Measurements from ENCODE around the gene EPYC. TPM values are rescaled to one million over a fixed set of nuclear protein-coding genes. Genes with fewer than 3 reads are reported as not detected.

Gene EPYC
- total and polyA plus RNA-seq, 2 of the 13 experiments (the other 11 are each of a cell fraction or from before 2014, with no cell fraction given), result not detected

- no peak for TF ChIP-seq ZNF451 (CRISPR knock-in tag; IDR thresholded peaks at IDR 0.05)
- TF ChIP-seq JARID2 (CRISPR knock-in tag; IDR thresholded peaks at IDR 0.05; ENCODE audit: insufficient replicate concordance), result no peak
- TF ChIP-seq FOXJ3 (CRISPR knock-in tag; IDR thresholded peaks at IDR 0.05; ENCODE audit: borderline replicate concordance), result no peak
- TF ChIP-seq SIN3B (IDR thresholded peaks at IDR 0.05; ENCODE audit: low read length), result no peak
- TF ChIP-seq ZNF496 (CRISPR knock-in tag; IDR thresholded peaks at IDR 0.05; ENCODE audit: insufficient replicate concordance), result no peak
- no peak for TF ChIP-seq NFAT5 (CRISPR knock-in tag; IDR thresholded peaks at IDR 0.05)
- TF ChIP-seq AHDC1 (CRISPR knock-in tag; IDR thresholded peaks at IDR 0.05; ENCODE audit: borderline replicate concordance), result no peak
- TF ChIP-seq, protein P1, sequence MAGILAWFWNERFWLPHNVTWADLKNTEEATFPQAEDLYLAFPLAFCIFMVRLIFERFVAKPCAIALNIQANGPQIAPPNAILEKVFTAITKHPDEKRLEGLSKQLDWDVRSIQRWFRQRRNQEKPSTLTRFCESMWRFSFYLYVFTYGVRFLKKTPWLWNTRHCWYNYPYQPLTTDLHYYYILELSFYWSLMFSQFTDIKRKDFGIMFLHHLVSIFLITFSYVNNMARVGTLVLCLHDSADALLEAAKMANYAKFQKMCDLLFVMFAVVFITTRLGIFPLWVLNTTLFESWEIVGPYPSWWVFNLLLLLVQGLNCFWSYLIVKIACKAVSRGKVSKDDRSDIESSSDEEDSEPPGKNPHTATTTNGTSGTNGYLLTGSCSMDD (CRISPR knock-in tag; IDR thresholded peaks at IDR 0.05), result no peak
Measured at GRCh38 chr12:91007531-91008290, 2.9 kb upstream of the EPYC start (continued).
